Thymus (tissue), 2 donors: Measurements from ENCODE around the gene RNASE12. TPM values are rescaled to one million over a fixed set of nuclear protein-coding genes. Genes with fewer than 3 reads are reported as not detected.

Source experiments
- polyA plus RNA-seq: library from polyadenylated mRNA; stranded (reverse); fragments of 200-250 nt; gene quantifications from one replicate; pipeline ENCODE4 v1.2.3, GENCODE V29; 2013
- total RNA-seq: library from RNA; stranded (reverse); fragments of 120-200 nt; gene quantifications from one replicate; pipeline ENCODE4 v1.2.4, GENCODE V29; 2013
- donor health status: healthy.

The RNASE12 gene
- total and polyA plus RNA-seq, 2 donors, result not detected

Other genes starting within 250 kb of the RNASE12 start
- 17.0 TPM for gene PARP2, start 247.7 kb downstream of the RNASE12 start, total RNA-seq
- gene PARP2, start 247.7 kb downstream of the RNASE12 start, polyA plus RNA-seq, result 12.7 TPM
- gene TEP1, start 177.9 kb downstream of the RNASE12 start, total RNA-seq, result 15.4 TPM
- gene TEP1, start 177.9 kb downstream of the RNASE12 start, polyA plus RNA-seq, result 34.5 TPM
- 0.80 TPM for gene KLHL33, start 155.2 kb downstream of the RNASE12 start, total RNA-seq
- gene KLHL33, start 155.2 kb downstream of the RNASE12 start, polyA plus RNA-seq, result 0.64 TPM
- 34.8 TPM for gene OSGEP, start 136.6 kb downstream of the RNASE12 start, total RNA-seq
- gene OSGEP, start 136.6 kb downstream of the RNASE12 start, polyA plus RNA-seq, result 96.8 TPM
- 159 TPM for gene APEX1, start 136.2 kb downstream of the RNASE12 start, total RNA-seq
- gene APEX1, start 136.2 kb downstream of the RNASE12 start, polyA plus RNA-seq, result 128 TPM
- 18.6 TPM for gene PIP4P1, start 129.9 kb downstream of the RNASE12 start, total RNA-seq
- gene PIP4P1, start 129.9 kb downstream of the RNASE12 start, polyA plus RNA-seq, result 53.2 TPM
- 50.7 TPM for gene PNP, start 122.0 kb downstream of the RNASE12 start, total RNA-seq
- 29.8 TPM for gene PNP, start 122.0 kb downstream of the RNASE12 start, polyA plus RNA-seq
- 0.09 TPM for gene RNASE10, start 85.8 kb downstream of the RNASE12 start, total RNA-seq
- 0.09 TPM for gene RNASE10, start 85.8 kb downstream of the RNASE12 start, polyA plus RNA-seq
- gene RNASE9, start 30.3 kb downstream of the RNASE12 start, total RNA-seq, result not detected
- gene RNASE9, start 30.3 kb downstream of the RNASE12 start, polyA plus RNA-seq, result 0.02 TPM
- not detected for gene RNASE11, start 3.4 kb downstream of the RNASE12 start, total RNA-seq
- gene RNASE11, start 3.4 kb downstream of the RNASE12 start, polyA plus RNA-seq, result 0.02 TPM
- gene OR6S1, start 50.3 kb upstream of the RNASE12 start, total RNA-seq, result not detected
- not detected for gene OR6S1, start 50.3 kb upstream of the RNASE12 start, polyA plus RNA-seq
- 1.7 TPM for gene RNASE4, start 93.2 kb upstream of the RNASE12 start, total RNA-seq
- gene RNASE4, start 93.2 kb upstream of the RNASE12 start, polyA plus RNA-seq, result 25.4 TPM
- 0.99 TPM for gene ANG, start 97.4 kb upstream of the RNASE12 start, total RNA-seq
- gene ANG, start 97.4 kb upstream of the RNASE12 start, polyA plus RNA-seq, result 9.1 TPM
- not detected for gene EDDM3A, start 154.5 kb upstream of the RNASE12 start, total RNA-seq
- gene EDDM3A, start 154.5 kb upstream of the RNASE12 start, polyA plus RNA-seq, result 0.11 TPM
- 0.09 TPM for gene EDDM3B, start 177.0 kb upstream of the RNASE12 start, total RNA-seq
- 1.7 TPM for gene EDDM3B, start 177.0 kb upstream of the RNASE12 start, polyA plus RNA-seq
- gene RNASE6, start 189.9 kb upstream of the RNASE12 start, total RNA-seq, result 31.3 TPM
- 87.1 TPM for gene RNASE6, start 189.9 kb upstream of the RNASE12 start, polyA plus RNA-seq
- 200 TPM for gene RNASE1, start 211.5 kb upstream of the RNASE12 start, total RNA-seq
- 491 TPM for gene RNASE1, start 211.5 kb upstream of the RNASE12 start, polyA plus RNA-seq